Right lobe of liver (tissue), 6 donors: ENCODE results near the gene MKRN2OS. TPM values are rescaled to one million over a fixed set of nuclear protein-coding genes. Genes with fewer than 3 reads are reported as not detected.

Experiments used
- ATAC-seq, 4 donors: fragments of 200-7000 bp; cut with Tn5 transposase; one replicate each; pipeline ENCODE4 v1.9.1; 2020; ENCODE audit warnings: mild to moderate bottlenecking in 4 of 4, moderate library complexity in 4 of 4
- DNase-seq, 3 donors: peaks; one replicate each; pipeline ENCODE4 v3.0.0-alpha.2; 2020
- H3K27ac ChIP-seq, 3 donors: fragments of 200-600 bp; one replicate each; pipeline ENCODE4 v1.8.0; 2022
- H3K27me3 ChIP-seq, 2 donors: fragments of 200-600 bp; one replicate each; pipeline ENCODE4 v1.8.0; 2022
- H3K36me3 ChIP-seq, 4 donors: fragments of 200-600 bp; sonication (generic) in 1 of 4; one replicate each; pipeline versions ENCODE4 v1.5.1 to v1.8.0; 2017 to 2022; ENCODE audit warnings: control low read depth in 1 of 4
- H3K4me1 ChIP-seq, 4 donors: fragments of 200-600 bp; sonication (generic) in 1 of 4; one replicate each; pipeline versions ENCODE4 v1.5.1 to v1.8.0; 2017 to 2022; ENCODE audit warnings: control low read depth in 1 of 4
- H3K4me3 ChIP-seq, 3 donors: fragments of 200-600 bp; one replicate each; pipeline ENCODE4 v1.8.0; 2022
- H3K9me3 ChIP-seq, 4 donors: fragments of 200-600 bp; sonication (generic) in 1 of 4; one replicate each; pipeline versions ENCODE4 v1.5.1 to v1.8.0; 2017 to 2022; ENCODE audit warnings: control low read depth in 1 of 4
- POLR2A ChIP-seq: fragments of 450-650 bp; IDR thresholded peaks from one replicate; pipeline ENCODE4 v1.6.1; 2017; ENCODE audit warnings: antibody characterized with exemption, mild to moderate bottlenecking
- whole genome bisulfite sequencing: methylation state at CpG from one replicate; pipeline ENCODE4 v1.1.6; 2018; ENCODE audit warnings: low coverage, low lambda C conversion rate; ENCODE audit not compliant: insufficient coverage; ENCODE audit errors: missing lambda C conversion rate; 5-methylcytosine and 5-hydroxymethylcytosine counted together
- intact Hi-C, 2 donors: fragments of 100-400 bp; cut with DNase I; formaldehyde crosslinking; loops; one replicate each; pipeline versions ENCODE4 v1.11.2 to v1.14.1; 2022
- total RNA-seq, 6 experiments: library from RNA; depleted of rRNA in 2 of 6; stranded (reverse); fragments of >200 nt in 2 of 6; fragmentation: NEBNext Ultra II Directional in 3 of 6; extraction: Animal tissue kit (Norgen Biotek cat#: 25700) in 3 of 6; gene quantifications; one replicate each; pipeline versions ENCODE4 v1.1.0 to v1.2.4, GENCODE V29; 2016 to 2023
- TF ChIP-seq, protein P1 (sequence below), 4 donors: fragments of 200-600 bp in 3 of 4; fragments of 450-650 bp in 1 of 4; IDR thresholded peaks; one replicate each; pipeline versions ENCODE4 v1.5.1 to v1.8.0; 2016 to 2022; ENCODE audit warnings: antibody characterized with exemption in 4 of 4, mild to moderate bottlenecking in 2 of 4
- donor health status: DM: no; HTN: yes; CAD: no.
- donor health status: DM: no; HTN: no; CAD: no.
- donor health status: DM: no; HTN: no; CAD: no.
- donor health status: DM: no; HTN: yes; CAD: no.
- donor health status: DM: no; HTN: yes; CAD: no.

MKRN2OS gene
- total RNA-seq, 6 experiments from 2014 or later: 0.31 TPM; not detected in 5

DNA sequence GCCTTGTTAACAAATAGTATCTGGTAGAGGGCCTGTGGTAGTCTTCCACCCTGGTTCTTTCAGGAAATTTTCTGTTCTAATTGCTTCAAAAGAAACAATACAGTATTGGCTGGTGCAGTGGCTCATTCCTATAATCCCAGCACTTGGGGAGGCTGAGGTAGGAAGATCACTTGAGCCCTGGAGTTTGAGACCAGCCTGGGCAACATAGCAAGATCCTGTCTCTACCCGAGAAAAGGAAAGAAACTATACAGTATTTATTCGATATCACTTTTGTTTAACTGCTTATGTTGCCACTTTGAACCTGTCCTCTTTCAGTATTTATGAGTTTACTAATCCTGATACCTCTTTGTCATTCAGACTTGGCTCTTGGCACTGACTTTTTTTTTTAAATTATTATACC is 16.1 kb upstream of the MKRN2OS start:
- no peak for ATAC-seq
- Histone ChIP-seq H3K9me3 (no peaks in the 10 kb centered on the region), H3K4me3 (no peak overlapping the region), H3K27me3 (no peaks in the 10 kb centered on the region), H3K27ac (no peak overlapping the region), H3K36me3 (no peaks in the 10 kb centered on the region), H3K4me1 (peaks cover 0 to 20% (median 8%) of the 10 kb centered on the region in 4 donors)
- intact Hi-C loops: no loop called here
- WGBS: 87% methylated on average over 2 of the region's 2 CpGs
- DNase-seq: no peak
- no peak for TF ChIP-seq POLR2A
- TF ChIP-seq, protein P1, sequence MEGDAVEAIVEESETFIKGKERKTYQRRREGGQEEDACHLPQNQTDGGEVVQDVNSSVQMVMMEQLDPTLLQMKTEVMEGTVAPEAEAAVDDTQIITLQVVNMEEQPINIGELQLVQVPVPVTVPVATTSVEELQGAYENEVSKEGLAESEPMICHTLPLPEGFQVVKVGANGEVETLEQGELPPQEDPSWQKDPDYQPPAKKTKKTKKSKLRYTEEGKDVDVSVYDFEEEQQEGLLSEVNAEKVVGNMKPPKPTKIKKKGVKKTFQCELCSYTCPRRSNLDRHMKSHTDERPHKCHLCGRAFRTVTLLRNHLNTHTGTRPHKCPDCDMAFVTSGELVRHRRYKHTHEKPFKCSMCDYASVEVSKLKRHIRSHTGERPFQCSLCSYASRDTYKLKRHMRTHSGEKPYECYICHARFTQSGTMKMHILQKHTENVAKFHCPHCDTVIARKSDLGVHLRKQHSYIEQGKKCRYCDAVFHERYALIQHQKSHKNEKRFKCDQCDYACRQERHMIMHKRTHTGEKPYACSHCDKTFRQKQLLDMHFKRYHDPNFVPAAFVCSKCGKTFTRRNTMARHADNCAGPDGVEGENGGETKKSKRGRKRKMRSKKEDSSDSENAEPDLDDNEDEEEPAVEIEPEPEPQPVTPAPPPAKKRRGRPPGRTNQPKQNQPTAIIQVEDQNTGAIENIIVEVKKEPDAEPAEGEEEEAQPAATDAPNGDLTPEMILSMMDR (IDR thresholded peaks at IDR 0.05): no peak

DNA sequence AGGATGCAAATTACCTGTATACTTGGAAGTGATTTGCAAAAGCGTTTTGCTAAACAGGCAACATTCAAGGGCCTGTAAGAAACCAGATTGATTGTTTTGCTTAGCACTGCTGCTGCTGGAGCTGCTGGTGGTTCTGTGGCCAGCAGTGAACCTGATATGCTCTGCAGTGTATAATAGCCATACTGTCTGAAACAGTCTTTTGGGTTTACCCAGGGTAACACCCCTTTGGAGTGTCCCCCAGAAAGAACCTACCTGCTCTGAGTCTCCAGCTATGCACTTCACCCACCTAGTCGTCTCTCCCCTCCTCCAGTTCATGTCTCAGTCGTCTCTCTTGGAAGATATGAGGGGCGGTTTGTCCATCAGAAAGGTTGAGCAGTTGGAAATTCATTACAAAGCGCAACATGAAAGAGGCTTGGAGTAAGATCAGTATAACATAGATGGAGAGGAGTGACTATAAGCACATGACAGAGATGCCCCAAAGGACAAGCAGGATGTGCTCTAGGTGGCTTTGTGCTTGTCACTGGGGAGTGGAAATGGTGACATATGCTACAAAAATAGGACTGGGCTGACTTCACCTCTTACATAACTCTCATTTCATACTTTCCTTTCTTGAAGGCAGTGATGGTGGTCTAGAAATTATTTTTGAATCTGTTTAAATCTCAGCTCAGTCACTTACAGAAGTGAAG is 15.3 kb upstream of the MKRN2OS start:
- H3K4me3 ChIP-seq: no peak overlapping the region
- no peaks in the 10 kb centered on the region for H3K9me3 ChIP-seq
- H3K4me1 ChIP-seq: peaks cover 0 to 28% (median 8%) of the 10 kb centered on the region in 4 donors
- intact Hi-C loops: no loop called here
- 68% methylated on average over 3 of the region's 5 CpGs for WGBS
- no peaks in the 10 kb centered on the region for H3K36me3 ChIP-seq
- ATAC-seq: no peak
- H3K27me3 ChIP-seq: no peaks in the 10 kb centered on the region
- DNase-seq: no peak
- H3K27ac ChIP-seq: no peak overlapping the region
- TF ChIP-seq, protein P1 (IDR thresholded peaks at IDR 0.05): no peak
- TF ChIP-seq POLR2A: no peak

- no peak overlapping the region for H3K27ac ChIP-seq
- ATAC-seq (no peak), DNase-seq (no peak)
- intact Hi-C loops: no loop called here
- H3K4me1 ChIP-seq: peaks cover 0 to 29% (median 8%) of the 10 kb centered on the region in 4 donors
- H3K36me3 ChIP-seq: no peaks in the 10 kb centered on the region
- H3K27me3 ChIP-seq: no peaks in the 10 kb centered on the region
- 81% methylated on average over 3 of the region's 3 CpGs for WGBS
- H3K4me3 ChIP-seq: no peak overlapping the region
- H3K9me3 ChIP-seq: no peaks in the 10 kb centered on the region
- TF ChIP-seq POLR2A: no peak
- TF ChIP-seq, protein P1 (IDR thresholded peaks at IDR 0.05): no peak
Observed at GRCh38 chr3:12559520-12559919, 14.2 kb upstream of the MKRN2OS start.

- no peak for DNase-seq
- Histone ChIP-seq H3K4me3 (no peak overlapping the region), H3K27me3 (no peaks in the 10 kb centered on the region), H3K27ac (no peak overlapping the region), H3K36me3 (no peaks in the 10 kb centered on the region), H3K9me3 (no peaks in the 10 kb centered on the region), H3K4me1 (peaks cover 0 to 34% (median 8%) of the 10 kb centered on the region in 4 donors)
- intact Hi-C loops: no loop called here
- no peak for TF ChIP-seq POLR2A
- TF ChIP-seq, protein P1 (IDR thresholded peaks at IDR 0.05): no peak
- ATAC-seq: no peak
- WGBS: 51% methylated on average over 4 of the region's 4 CpGs
Observed at GRCh38 chr3:12558706-12559105, 13.4 kb upstream of the MKRN2OS start.
